Body of pancreas (tissue), 4 donors: Measurements from ENCODE around the gene PARP1. TPM values are rescaled to one million over a fixed set of nuclear protein-coding genes. Genes with fewer than 3 reads are reported as not detected.
"Not testable (repeated sequence)": the region's sequence is repeated elsewhere in the genome, so short reads cannot be mapped to it uniquely, and the experiment has no call there.

Experiments
- ATAC-seq: fragments of 150-250 bp; one replicate; pipeline ENCODE4 v1.9.1; 2016
- DNase-seq, 4 donors: peaks; one replicate each; pipeline ENCODE4 v3.0.0-alpha.2; 2019
- H3K27ac ChIP-seq, 4 donors: fragments of 200-600 bp; sonication (generic); 1 replicate in 3 of 4; 2 replicates in 1 of 4; pipeline versions ENCODE4 v1.5.1 to v1.6.1; 2016 to 2019; ENCODE audit warnings: mild to moderate bottlenecking in 1 of 4, mixed read lengths in 1 of 4, moderate library complexity in 1 of 4
- H3K27me3 ChIP-seq, 2 donors: fragments of 200-600 bp; sonication (generic); one replicate each; pipeline ENCODE4 v1.6.0; 2016; ENCODE audit warnings: mild to moderate bottlenecking in 1 of 2
- H3K36me3 ChIP-seq, 2 donors: fragments of 200-600 bp; sonication (generic); replicated peaks in 1 of 2; 2 replicates each; pipeline ENCODE4 v1.5.1; 2016; ENCODE audit warnings: low read depth in 2 of 2; ENCODE audit not compliant: insufficient read depth in 1 of 2
- H3K4me1 ChIP-seq: fragments of 200-600 bp; sonication (generic); one replicate; pipeline ENCODE4 v1.6.0; 2016
- H3K4me3 ChIP-seq, 2 donors: fragments of 200-600 bp; sonication (generic); 1 replicate in 1 of 2; 2 replicates in 1 of 2; pipeline ENCODE4 v1.5.1; 2016 to 2019
- H3K9me3 ChIP-seq, 3 donors: fragments of 200-600 bp; sonication (generic); 1 replicate in 2 of 3; 2 replicates in 1 of 3; pipeline ENCODE4 v1.5.1; 2016
- CTCF ChIP-seq, 7 experiments: fragments of 450-650 bp in 4 of 7; fragments of 200-600 bp in 3 of 7; sonication (generic) in 3 of 7; IDR thresholded peaks; one replicate each; pipeline ENCODE4 v1.5.1; 2016 to 2019; ENCODE audit warnings: antibody characterized with exemption in 7 of 7
- POLR2A ChIP-seq, 3 donors: fragments of 450-650 bp; IDR thresholded peaks; one replicate each; pipeline ENCODE4 v1.6.1; 2016; ENCODE audit warnings: antibody characterized with exemption in 3 of 3, mild to moderate bottlenecking in 2 of 3
- WGBS, 2 donors: methylation state at CpG; one replicate each; pipeline ENCODE4 v1.1.5; 2017; 5-methylcytosine and 5-hydroxymethylcytosine counted together
- intact Hi-C: fragments of 100-400 bp; cut with DNase I; formaldehyde crosslinking; loops from one replicate; pipeline ENCODE4 v1.15.1; 2023
- total RNA-seq, 2 donors: library from RNA; depleted of rRNA; stranded (reverse); fragments of >200 nt; gene quantifications; one replicate each; pipeline ENCODE4 v1.1.0, GENCODE V29; 2016

The PARP1 gene
- total RNA-seq, 2 donors from 2014 or later, result 56.3 to 72.8 TPM

GRCh38 chr1:226427131-226427530 lies 19.2 kb upstream of the PARP1 start:
- intact Hi-C loops, result loop anchor here (10.0 kb wide), 1 partner anchor 178 kb away; no protein-coding TSS in a partner anchor
- Histone ChIP-seq H3K9me3 (no peaks in the 10 kb centered on the region), H3K27me3 (no peaks in the 10 kb centered on the region), H3K4me1 (no peaks in the 10 kb centered on the region), H3K4me3 (no peak overlapping the region), H3K36me3 (no peaks in the 10 kb centered on the region), H3K27ac (no peak overlapping the region)
- DNase-seq (no peak), ATAC-seq (no peak)
- WGBS, 2 donors, result 100% methylated on average over 3 of the region's 3 CpGs
- TF ChIP-seq POLR2A (IDR thresholded peaks at IDR 0.05), result no peak
- TF ChIP-seq CTCF (IDR thresholded peaks at IDR 0.05), result no peak

GRCh38 chr1:226426395-226426794 lies 18.5 kb upstream of the PARP1 start:
- not testable (repeated sequence) for H3K27ac ChIP-seq, H3K27me3 ChIP-seq, ATAC-seq, H3K4me3 ChIP-seq, H3K9me3 ChIP-seq, DNase-seq, H3K36me3 ChIP-seq, H3K4me1 ChIP-seq
- intact Hi-C loops, result loop anchor here (10.0 kb wide), 1 partner anchor 178 kb away; no protein-coding TSS in a partner anchor
- WGBS, 2 donors, result 94% methylated on average over 2 of the region's 23 CpGs; no CpG with 5 or more reads in 1 of the 2 donors

GRCh38 chr1:226425431-226426031 lies 17.6 kb upstream of the PARP1 start:
- no peaks in the 10 kb centered on the region for H3K27me3 ChIP-seq
- DNase-seq (no peak), ATAC-seq (no peak)
- no peaks in the 10 kb centered on the region for H3K4me1 ChIP-seq
- intact Hi-C loops, result loop anchor here (10.0 kb wide), 1 partner anchor 179 kb away; no protein-coding TSS in a partner anchor
- TF ChIP-seq CTCF (IDR thresholded peaks at IDR 0.05) (no peak), POLR2A (IDR thresholded peaks at IDR 0.05) (no peak)
- 65 to 81% methylated on average over 23 to 24 of the region's 24 CpGs for WGBS, 2 donors
- no peaks in the 10 kb centered on the region for H3K9me3 ChIP-seq
- H3K36me3 ChIP-seq, result no peaks in the 10 kb centered on the region
- no peak overlapping the region for H3K4me3 ChIP-seq
- no peak overlapping the region for H3K27ac ChIP-seq

GRCh38 chr1:226425004-226425378 lies 17.1 kb upstream of the PARP1 start:
- H3K27me3 ChIP-seq, result no peaks in the 10 kb centered on the region
- ATAC-seq (no peak), DNase-seq (no peak)
- H3K4me1 ChIP-seq, result no peaks in the 10 kb centered on the region
- TF ChIP-seq CTCF (IDR thresholded peaks at IDR 0.05) (no peak), POLR2A (IDR thresholded peaks at IDR 0.05) (no peak)
- no peak overlapping the region for H3K27ac ChIP-seq
- WGBS, 2 donors, result 8 to 22% methylated on average over 2 of the region's 2 CpGs
- intact Hi-C loops, result loop anchor here (10.0 kb wide), 1 partner anchor 180 kb away; no protein-coding TSS in a partner anchor
- no peaks in the 10 kb centered on the region for H3K9me3 ChIP-seq
- H3K36me3 ChIP-seq, result no peaks in the 10 kb centered on the region
- no peak overlapping the region for H3K4me3 ChIP-seq

GRCh38 chr1:226424221-226425003 lies 16.5 kb upstream of the PARP1 start:
- Histone ChIP-seq H3K27me3 (no peaks in the 10 kb centered on the region), H3K9me3 (no peaks in the 10 kb centered on the region), H3K4me3 (no peak overlapping the region), H3K27ac (no peak overlapping the region), H3K36me3 (no peaks in the 10 kb centered on the region), H3K4me1 (no peaks in the 10 kb centered on the region)
- TF ChIP-seq POLR2A (IDR thresholded peaks at IDR 0.05), result no peak
- peak; percentile 41 to 79 (median 68) for TF ChIP-seq CTCF (IDR thresholded peaks at IDR 0.05)
- 50 to 55% methylated on average over 8 of the region's 8 CpGs for WGBS, 2 donors
- intact Hi-C loops, result loop anchor here (10.0 kb wide), 1 partner anchor 180 kb away; no protein-coding TSS in a partner anchor
- ATAC-seq, result peak; percentile 62
- no peak for DNase-seq
